Uterus (tissue), 2 donors: Measurements from ENCODE around the gene PITPNM3.

Source experiments
- CTCF ChIP-seq, 4 experiments: fragments of 200-600 bp in 2 of 4; fragments of 450-650 bp in 2 of 4; sonication (generic) in 2 of 4; IDR thresholded peaks; one replicate each; pipeline ENCODE4 v1.5.1; 2016 to 2019; ENCODE audit warnings: antibody characterized with exemption in 4 of 4, mild to moderate bottlenecking in 2 of 4, moderate library complexity in 1 of 4
- POLR2A ChIP-seq, 2 donors: fragments of 450-650 bp; IDR thresholded peaks; one replicate each; pipeline ENCODE4 v1.6.1; 2016; ENCODE audit warnings: antibody characterized with exemption in 2 of 2, mild to moderate bottlenecking in 1 of 2, moderate library complexity in 1 of 2

DNA sequence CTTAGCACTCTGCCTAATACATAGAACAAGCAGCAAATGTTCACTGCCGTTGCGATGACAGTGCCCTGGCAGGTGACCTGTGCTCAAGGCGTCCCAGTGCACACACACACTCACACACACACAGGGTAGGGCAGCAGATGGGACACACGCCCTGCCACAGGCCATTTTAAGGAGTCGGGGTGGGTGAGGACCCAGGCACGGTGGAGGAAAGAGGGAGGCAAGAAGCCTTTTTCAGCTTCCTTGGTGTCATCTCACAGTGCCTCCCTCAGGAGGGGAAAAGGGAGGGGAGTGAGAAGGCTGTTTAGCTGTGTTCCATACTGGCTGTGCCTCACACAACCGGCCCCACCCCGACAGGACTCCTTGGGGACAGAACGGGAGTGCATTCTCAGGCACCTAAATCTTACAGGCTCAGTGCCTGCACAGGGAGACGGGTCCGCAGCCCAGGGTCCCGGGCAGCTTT lies 1.5 kb downstream of the PITPNM3 start:
- TF ChIP-seq POLR2A (IDR thresholded peaks at IDR 0.05), result no peak
- TF ChIP-seq CTCF (IDR thresholded peaks at IDR 0.05), result no peak
